Calu3 (cell line): ENCODE measurements around the gene ZNF799. TPM values are rescaled to one million over a fixed set of nuclear protein-coding genes. Genes with fewer than 3 reads are reported as not detected.

Experiments
- BruUV-seq: library from RNA; stranded (reverse); fragments of 400-500 nt; replicated peaks from 2 replicates; lab custom pipeline; 2021; lab: Mats Ljungman, UMichigan
- CTCF ChIA-PET: fragments of 300-600 bp; sonication (Branson Sonifier 250); formaldehyde crosslinking; loops from one replicate; lab custom pipeline; 2022; ENCODE audit warnings: antibody characterized with exemption; lab: Charles Lee
- DNase-seq: peaks from one replicate; pipeline ENCODE4 v3.0.0; 2022
- H3K27ac Mint-ChIP-seq: one replicate; pipeline ENCODE4 v1.8.0; 2022; ENCODE audit warnings: mixed read lengths; ENCODE audit not compliant: unreplicated experiment
- H3K27me3 Mint-ChIP-seq: one replicate; pipeline ENCODE4 v1.8.0; 2022; ENCODE audit warnings: mixed read lengths; ENCODE audit not compliant: unreplicated experiment
- H3K36me3 Mint-ChIP-seq: one replicate; pipeline ENCODE4 v1.8.0; 2022; ENCODE audit warnings: mild to moderate bottlenecking, moderate library complexity, mixed read lengths; ENCODE audit not compliant: insufficient read depth, unreplicated experiment
- H3K4me1 Mint-ChIP-seq: one replicate; pipeline ENCODE4 v1.8.0; 2022; ENCODE audit warnings: mild to moderate bottlenecking, low read depth, mixed read lengths; ENCODE audit not compliant: unreplicated experiment
- H3K4me3 Mint-ChIP-seq: one replicate; pipeline ENCODE4 v1.8.0; 2022; ENCODE audit warnings: mild to moderate bottlenecking, low read depth, moderate library complexity, mixed read lengths; ENCODE audit not compliant: unreplicated experiment
- H3K9me3 Mint-ChIP-seq: one replicate; pipeline ENCODE4 v1.8.0; 2022; ENCODE audit warnings: low read depth, mixed read lengths; ENCODE audit not compliant: unreplicated experiment
- CTCF ChIP-seq: fragments of 200-600 bp; IDR thresholded peaks from one replicate; pipeline ENCODE4 v1.8.0; 2022; ENCODE audit warnings: antibody characterized with exemption; ENCODE audit not compliant: unreplicated experiment
- intact Hi-C: fragments of 100-400 bp; cut with micrococcal nuclease; formaldehyde crosslinking; loops from one replicate; pipeline ENCODE4 v1.10.0; 2022; ENCODE audit not compliant: unreplicated experiment
- total RNA-seq: library from RNA; stranded (reverse); gene quantifications from 2 replicates; pipeline ENCODE4 v1.2.3, GENCODE V29; 2022

Gene ZNF799
- total RNA-seq, 1 experiment from 2014 or later: 5.1 TPM

GRCh38 chr19:12350890-12351197 is 50.2 kb downstream of the ZNF799 start:
- H3K27me3 Mint-ChIP-seq: no peaks in the 10 kb centered on the region
- H3K36me3 Mint-ChIP-seq: no peaks in the 10 kb centered on the region
- BruUV-seq: no TSS peak
- intact Hi-C loops: no loop called here
- no peak for TF ChIP-seq CTCF
- H3K27ac Mint-ChIP-seq: no peak overlapping the region
- no peaks in the 10 kb centered on the region for H3K9me3 Mint-ChIP-seq
- CTCF ChIA-PET: no interaction called here
- no peaks in the 10 kb centered on the region for H3K4me1 Mint-ChIP-seq
- H3K4me3 Mint-ChIP-seq: no peak overlapping the region
- no peak for DNase-seq

GRCh38 chr19:12350185-12350889 is 50.7 kb downstream of the ZNF799 start:
- no peak overlapping the region for H3K4me3 Mint-ChIP-seq
- no peaks in the 10 kb centered on the region for H3K27me3 Mint-ChIP-seq
- no peaks in the 10 kb centered on the region for H3K9me3 Mint-ChIP-seq
- H3K27ac Mint-ChIP-seq: no peak overlapping the region
- no peak for TF ChIP-seq CTCF
- no peak for DNase-seq
- no peaks in the 10 kb centered on the region for H3K36me3 Mint-ChIP-seq
- CTCF ChIA-PET: no interaction called here
- no peaks in the 10 kb centered on the region for H3K4me1 Mint-ChIP-seq
- BruUV-seq: no TSS peak
- intact Hi-C loops: no loop called here

DNA sequence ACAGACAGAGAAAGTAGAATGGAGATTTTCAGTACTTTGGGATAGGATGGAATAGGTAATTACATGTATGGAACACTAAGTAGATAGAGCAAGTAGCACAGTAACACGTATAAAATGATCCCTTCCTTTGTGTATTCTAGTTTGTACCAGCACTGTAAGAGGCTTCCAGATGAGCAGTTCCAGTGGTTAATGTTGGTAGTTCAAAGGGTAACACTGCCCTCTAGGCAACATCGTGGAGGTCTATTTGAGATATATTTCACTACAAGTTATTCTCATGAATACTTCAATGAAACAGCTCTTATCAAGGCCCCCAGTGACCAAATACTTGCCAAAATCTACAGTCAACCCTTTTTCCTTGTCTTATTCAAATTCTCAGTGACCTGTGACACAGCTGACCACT is 54.2 kb downstream of the ZNF799 start:
- H3K27me3 Mint-ChIP-seq: no peaks in the 10 kb centered on the region
- H3K9me3 Mint-ChIP-seq: no peaks in the 10 kb centered on the region
- CTCF ChIA-PET: no interaction called here
- no peak overlapping the region for H3K4me3 Mint-ChIP-seq
- H3K4me1 Mint-ChIP-seq: no peaks in the 10 kb centered on the region
- no peak for TF ChIP-seq CTCF
- BruUV-seq: no TSS peak
- intact Hi-C loops: no loop called here
- no peaks in the 10 kb centered on the region for H3K36me3 Mint-ChIP-seq
- H3K27ac Mint-ChIP-seq: no peak overlapping the region
- DNase-seq: no peak

- peaks cover 4% of the 10 kb centered on the region for H3K9me3 Mint-ChIP-seq
- H3K36me3 Mint-ChIP-seq: no peaks in the 10 kb centered on the region
- TF ChIP-seq CTCF: no peak
- H3K27me3 Mint-ChIP-seq: no peaks in the 10 kb centered on the region
- CTCF ChIA-PET: no interaction called here
- H3K27ac Mint-ChIP-seq: no peak overlapping the region
- H3K4me3 Mint-ChIP-seq: no peak overlapping the region
- intact Hi-C loops: no loop called here
- no TSS peak for BruUV-seq
- DNase-seq: no peak
- no peaks in the 10 kb centered on the region for H3K4me1 Mint-ChIP-seq
Observed at GRCh38 chr19:12345197-12345596, 55.9 kb downstream of the ZNF799 start.

Other genes with a start within 250 kb of the ZNF799 start
- not detected in 2 replicates for gene ZNF625, start 244.5 kb downstream of the ZNF799 start, total RNA-seq
- gene ZNF136, start 238.2 kb downstream of the ZNF799 start, total RNA-seq: 4.3 and 4.9 TPM in 2 replicates
- gene ZNF44, start 106.4 kb downstream of the ZNF799 start, total RNA-seq: 5.7 and 6.8 TPM in 2 replicates
- 0.81 and 1.3 TPM in 2 replicates for gene ZNF563, start 67.6 kb downstream of the ZNF799 start, total RNA-seq
- 1.3 and 1.4 TPM in 2 replicates for gene ZNF442, start 35.6 kb downstream of the ZNF799 start, total RNA-seq
- 7.5 and 8.6 TPM in 2 replicates for gene ZNF443, start 39.8 kb upstream of the ZNF799 start, total RNA-seq
- gene ZNF709, start 83.5 kb upstream of the ZNF799 start, total RNA-seq: 1.6 and 1.7 TPM in 2 replicates
- gene ZNF564, start 150.2 kb upstream of the ZNF799 start, total RNA-seq: 6.6 and 8.7 TPM in 2 replicates
- gene ZNF490, start 209.5 kb upstream of the ZNF799 start, total RNA-seq: 5.4 and 6.3 TPM in 2 replicates
- 15.8 and 16.2 TPM in 2 replicates for gene ZNF791, start 209.6 kb upstream of the ZNF799 start, total RNA-seq